ENCODE results near the gene SETD1B. TPM values are rescaled to one million over a fixed set of nuclear protein-coding genes. Genes with fewer than 3 reads are reported as not detected.
A peak's percentile ranks its signal among the peaks of the same experiment; 100 is the strongest.

SETD1B gene
- total and polyA plus RNA-seq, 2 donors (not counting 1 experiment from before 2014, with no cell fraction given), result 7.9 to 61.4 TPM

DNA sequence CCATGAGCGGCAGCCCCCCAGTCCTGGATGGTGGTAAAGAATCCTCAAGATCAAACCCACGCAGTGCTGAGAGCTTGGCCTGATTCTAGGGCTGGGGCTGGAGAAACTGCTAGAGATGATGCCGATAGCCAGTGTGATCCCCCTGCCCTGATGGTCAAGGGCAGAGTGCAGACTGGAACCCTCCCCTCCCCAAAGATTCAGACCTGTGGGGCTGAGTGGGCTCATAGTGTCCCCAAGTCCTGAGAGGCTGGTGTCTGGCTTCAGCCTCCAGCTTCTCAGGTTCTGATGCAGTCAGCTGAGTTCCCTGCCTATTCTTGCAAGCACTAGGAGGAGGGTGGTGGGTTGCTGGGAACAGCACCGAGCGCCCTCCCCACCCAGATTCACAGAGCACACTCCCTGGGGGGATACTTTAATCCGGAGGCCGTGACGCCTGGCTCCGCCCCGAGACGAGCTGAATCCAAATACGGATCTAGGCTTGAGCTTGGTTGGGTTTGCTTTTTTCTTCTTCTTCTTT, 22.3 kb upstream of the SETD1B start:
- no peaks in the 10 kb centered on the region for H3K27me3 Mint-ChIP-seq
- peak overlapping the region; percentile 80 for H3K4me3 Mint-ChIP-seq
- Histone ChIP-seq H2AFZ (ENCODE audit: insufficient read depth, low read depth, low read length, poor library complexity, severe bottlenecking) (no peak overlapping the region), H3K4me1 (ENCODE audit: control insufficient read depth in 2 of 2, insufficient read depth in 2 of 2, low read length in 2 of 2) (peaks cover 48 to 69% of the 10 kb centered on the region in 2 donors), H3K9me3 (ENCODE audit: control extremely low read depth in 1 of 3, control insufficient read depth in 2 of 3, insufficient read depth in 1 of 3, low read length in 2 of 3) (no peaks in the 10 kb centered on the region), H4K20me1 (ENCODE audit: control insufficient read depth, insufficient read depth, low read length, poor library complexity, severe bottlenecking) (peaks cover 19% of the 10 kb centered on the region), H3K9ac (ENCODE audit: low read length) (peak overlapping the region; percentile 50), H3K4me2 (replicated peaks; ENCODE audit: low read depth, low read length, poor library complexity, severe bottlenecking) (peak overlapping the region; percentile 72), H3K79me2 (ENCODE audit: control insufficient read depth, insufficient read depth, low read length) (peaks cover 100% of the 10 kb centered on the region), H3K36me3 (replicated peaks in 1 of 2; ENCODE audit: control extremely low read depth in 1 of 2, control insufficient read depth in 1 of 2, extremely low read depth in 1 of 2, insufficient read depth in 2 of 2, low read length in 1 of 2) (peaks cover 0 to 49% of the 10 kb centered on the region in 2 experiments), H3K4me3 (ENCODE audit: control extremely low read depth in 1 of 5, extremely low read depth in 1 of 5, insufficient read depth in 1 of 5, low read depth in 2 of 5, low read length in 4 of 5) (peak overlapping the region in 3 of 5 experiments; percentile 11 to 51 (median 21)), H3K27me3 (replicated peaks in 1 of 4; ENCODE audit: control extremely low read depth in 1 of 4, control insufficient read depth in 3 of 4, insufficient read depth in 4 of 4, low read length in 3 of 4) (no peaks in the 10 kb centered on the region), H3K27ac (ENCODE audit: low read length in 2 of 2) (peak overlapping the region; percentile 89 to 96)
- peak overlapping the region; percentile 91 for H3K27ac Mint-ChIP-seq
- WGBS (ENCODE audit: insufficient coverage), result 100% methylated on average over 2 of the region's 12 CpGs
- DNase-seq (no peak), ATAC-seq (ENCODE audit: low read depth) (peak; percentile 35)
- CTCF ChIA-PET, result interaction anchor here (1.0 to 33.5 kb wide), 4 partner anchors 8 to 113 kb away, joined by 4 to 1947 read pairs (median 14); partner anchors contain the start of genes RHOF, SETD1B and TMEM120B
- H3K9me3 Mint-ChIP-seq (ENCODE audit: insufficient read depth), result no peaks in the 10 kb centered on the region
- H3K4me1 Mint-ChIP-seq, result peaks cover 50% of the 10 kb centered on the region
- no peak for TF ChIP-seq EZH2 (IDR thresholded peaks at IDR 0.05; ENCODE audit: borderline replicate concordance, insufficient read depth, low read depth, low read length, poor library complexity, severe bottlenecking)
- TF ChIP-seq, protein P1, sequence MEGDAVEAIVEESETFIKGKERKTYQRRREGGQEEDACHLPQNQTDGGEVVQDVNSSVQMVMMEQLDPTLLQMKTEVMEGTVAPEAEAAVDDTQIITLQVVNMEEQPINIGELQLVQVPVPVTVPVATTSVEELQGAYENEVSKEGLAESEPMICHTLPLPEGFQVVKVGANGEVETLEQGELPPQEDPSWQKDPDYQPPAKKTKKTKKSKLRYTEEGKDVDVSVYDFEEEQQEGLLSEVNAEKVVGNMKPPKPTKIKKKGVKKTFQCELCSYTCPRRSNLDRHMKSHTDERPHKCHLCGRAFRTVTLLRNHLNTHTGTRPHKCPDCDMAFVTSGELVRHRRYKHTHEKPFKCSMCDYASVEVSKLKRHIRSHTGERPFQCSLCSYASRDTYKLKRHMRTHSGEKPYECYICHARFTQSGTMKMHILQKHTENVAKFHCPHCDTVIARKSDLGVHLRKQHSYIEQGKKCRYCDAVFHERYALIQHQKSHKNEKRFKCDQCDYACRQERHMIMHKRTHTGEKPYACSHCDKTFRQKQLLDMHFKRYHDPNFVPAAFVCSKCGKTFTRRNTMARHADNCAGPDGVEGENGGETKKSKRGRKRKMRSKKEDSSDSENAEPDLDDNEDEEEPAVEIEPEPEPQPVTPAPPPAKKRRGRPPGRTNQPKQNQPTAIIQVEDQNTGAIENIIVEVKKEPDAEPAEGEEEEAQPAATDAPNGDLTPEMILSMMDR (IDR thresholded peaks at IDR 0.05), result no peak
- POLR2A ChIA-PET, result interaction anchor here (0.6 to 3.4 kb wide), 11 partner anchors 8 to 247 kb away, joined by 3 to 60 read pairs (median 4); partner anchors contain the start of genes RHOF and TMEM120B
- intact Hi-C loops (cut with micrococcal nuclease), result no loop called here
